Mesendoderm (in vitro differentiated cells): ENCODE measurements around the gene ETV3L.

ENCODE experiments used
- DNase-seq: peaks from one replicate; pipeline ENCODE4 v3.0.0; 2013
- H2AK5ac ChIP-seq: 2 replicates; pipeline ENCODE4 v1.6.1; 2013; ENCODE audit warnings: low read length, inconsistent platforms
- H2BK120ac ChIP-seq: 2 replicates; pipeline ENCODE4 v1.6.1; 2013; ENCODE audit warnings: low read depth, mild to moderate bottlenecking, low read length, moderate library complexity, mixed read lengths
- H2BK15ac ChIP-seq: replicated peaks from 2 replicates; pipeline ENCODE4 v1.6.1; 2013; ENCODE audit warnings: low read depth, mild to moderate bottlenecking, moderate library complexity
- H2BK5ac ChIP-seq: 2 replicates; pipeline ENCODE4 v1.6.1; 2013; ENCODE audit warnings: low read length, inconsistent platforms
- H3K18ac ChIP-seq: 2 replicates; pipeline ENCODE4 v1.6.1; 2013; ENCODE audit warnings: mild to moderate bottlenecking, low read length, mixed read lengths
- H3K23ac ChIP-seq: one replicate; pipeline ENCODE4 v1.6.1; 2013; ENCODE audit warnings: low read length
- H3K27ac ChIP-seq: 2 replicates; pipeline ENCODE4 v1.5.1; 2013; ENCODE audit warnings: low read depth, mild to moderate bottlenecking, inconsistent platforms, low read length, moderate library complexity
- H3K27me3 ChIP-seq: 2 replicates; pipeline ENCODE4 v1.6.1; 2013; ENCODE audit warnings: low read length, control low read depth, mild to moderate bottlenecking, inconsistent platforms; ENCODE audit not compliant: insufficient read depth, poor library complexity
- H3K36me3 ChIP-seq: 2 replicates; pipeline ENCODE4 v1.6.1; 2013; ENCODE audit warnings: low read length, inconsistent platforms; ENCODE audit not compliant: control insufficient read depth, insufficient read depth
- H3K4ac ChIP-seq: one replicate; pipeline ENCODE4 v1.6.1; 2013; ENCODE audit warnings: low read depth, mild to moderate bottlenecking, low read length, moderate library complexity
- H3K4me1 ChIP-seq: 2 replicates; pipeline ENCODE4 v1.6.1; 2013; ENCODE audit warnings: low read depth, low read length, inconsistent platforms; ENCODE audit not compliant: control insufficient read depth
- H3K4me2 ChIP-seq: 2 replicates; pipeline ENCODE4 v1.6.1; 2013; ENCODE audit warnings: low read length
- H3K4me3 ChIP-seq: 2 replicates; pipeline ENCODE4 v1.5.1; 2013; ENCODE audit warnings: mild to moderate bottlenecking, low read length
- H3K56ac ChIP-seq: one replicate; pipeline ENCODE4 v1.6.1; 2013; ENCODE audit warnings: low read length
- H3K79me1 ChIP-seq: 2 replicates; pipeline ENCODE4 v1.6.1; 2013; ENCODE audit warnings: low read length, inconsistent platforms
- H3K79me2 ChIP-seq: 2 replicates; pipeline ENCODE4 v1.6.1; 2013; ENCODE audit warnings: mild to moderate bottlenecking, low read length; ENCODE audit not compliant: control insufficient read depth, insufficient read depth
- H3K9ac ChIP-seq: 2 replicates; pipeline ENCODE4 v1.6.1; 2013; ENCODE audit warnings: low read length, inconsistent platforms
- H4K5ac ChIP-seq: one replicate; pipeline ENCODE4 v1.6.1; 2013; ENCODE audit warnings: low read length
- H4K8ac ChIP-seq: one replicate; pipeline ENCODE4 v1.6.1; 2013; ENCODE audit warnings: low read depth, mild to moderate bottlenecking, control low read depth, low read length, moderate library complexity
- WGBS: extraction: QIAGEN DNeasy Blood & Tissue Kit; methylation state at CpG from one replicate; pipeline ENCODE4 v1.1.7; 2013; ENCODE audit warnings: low lambda C conversion rate, missing lambda C conversion rate; ENCODE audit not compliant: insufficient coverage; ENCODE audit errors: extremely low coverage; 5-methylcytosine and 5-hydroxymethylcytosine counted together

The ETV3L gene

GRCh38 chr1:157124855-157125254 lies 25.2 kb upstream of the ETV3L start:
- H2BK5ac ChIP-seq = no peak overlapping the region
- no peak overlapping the region for H3K23ac ChIP-seq
- peaks cover 7% of the 10 kb centered on the region for H3K36me3 ChIP-seq
- H3K56ac ChIP-seq = no peak overlapping the region
- no peak overlapping the region for H2AK5ac ChIP-seq
- peaks cover 2% of the 10 kb centered on the region for H3K79me2 ChIP-seq
- H2BK120ac ChIP-seq = no peak overlapping the region
- peaks cover 7% of the 10 kb centered on the region for H3K79me1 ChIP-seq
- H3K4me3 ChIP-seq = no peak overlapping the region
- no peak overlapping the region for H3K4ac ChIP-seq
- no CpG with 5 or more reads among the region's 7 CpGs for WGBS
- H4K5ac ChIP-seq = no peak overlapping the region
- no peak overlapping the region for H3K4me2 ChIP-seq
- H3K27ac ChIP-seq = no peak overlapping the region
- no peaks in the 10 kb centered on the region for H3K27me3 ChIP-seq
- no peak overlapping the region for H4K8ac ChIP-seq
- DNase-seq = no peak
- H3K9ac ChIP-seq = no peak overlapping the region
- H3K18ac ChIP-seq = no peak overlapping the region
- no peak overlapping the region for H2BK15ac ChIP-seq
- H3K4me1 ChIP-seq = no peaks in the 10 kb centered on the region

GRCh38 chr1:157119448-157119847 lies 19.8 kb upstream of the ETV3L start:
- no peak overlapping the region for H3K18ac ChIP-seq
- no peak overlapping the region for H4K8ac ChIP-seq
- no peak overlapping the region for H3K27ac ChIP-seq
- H3K36me3 ChIP-seq = peaks cover 3% of the 10 kb centered on the region
- H3K56ac ChIP-seq = no peak overlapping the region
- H3K4me1 ChIP-seq = peaks cover 6% of the 10 kb centered on the region
- no peak overlapping the region for H3K4ac ChIP-seq
- no peak overlapping the region for H2BK120ac ChIP-seq
- H3K4me2 ChIP-seq = no peak overlapping the region
- no peak overlapping the region for H2BK5ac ChIP-seq
- H2BK15ac ChIP-seq = no peak overlapping the region
- no peak overlapping the region for H2AK5ac ChIP-seq
- DNase-seq = no peak
- H3K23ac ChIP-seq = no peak overlapping the region
- H3K9ac ChIP-seq = no peak overlapping the region
- H4K5ac ChIP-seq = no peak overlapping the region
- H3K79me1 ChIP-seq = peaks cover 7% of the 10 kb centered on the region
- no peaks in the 10 kb centered on the region for H3K79me2 ChIP-seq
- WGBS = no CpG with 5 or more reads among the region's 2 CpGs
- H3K4me3 ChIP-seq = no peak overlapping the region
- H3K27me3 ChIP-seq = no peaks in the 10 kb centered on the region

GRCh38 chr1:157119008-157119407 lies 19.4 kb upstream of the ETV3L start:
- Histone ChIP-seq H3K56ac (no peak overlapping the region), H4K5ac (no peak overlapping the region), H2BK120ac (no peak overlapping the region), H3K23ac (no peak overlapping the region), H2BK5ac (no peak overlapping the region), H3K18ac (no peak overlapping the region), H2BK15ac (no peak overlapping the region), H3K27ac (no peak overlapping the region), H3K4me1 (peaks cover 6% of the 10 kb centered on the region), H3K79me1 (peaks cover 7% of the 10 kb centered on the region), H3K9ac (no peak overlapping the region), H3K4me2 (no peak overlapping the region), H3K79me2 (no peaks in the 10 kb centered on the region), H4K8ac (no peak overlapping the region), H2AK5ac (no peak overlapping the region), H3K4me3 (no peak overlapping the region), H3K36me3 (peaks cover 3% of the 10 kb centered on the region), H3K27me3 (no peaks in the 10 kb centered on the region), H3K4ac (no peak overlapping the region)
- WGBS = no CpG with 5 or more reads among the region's 9 CpGs
- no peak for DNase-seq

DNA sequence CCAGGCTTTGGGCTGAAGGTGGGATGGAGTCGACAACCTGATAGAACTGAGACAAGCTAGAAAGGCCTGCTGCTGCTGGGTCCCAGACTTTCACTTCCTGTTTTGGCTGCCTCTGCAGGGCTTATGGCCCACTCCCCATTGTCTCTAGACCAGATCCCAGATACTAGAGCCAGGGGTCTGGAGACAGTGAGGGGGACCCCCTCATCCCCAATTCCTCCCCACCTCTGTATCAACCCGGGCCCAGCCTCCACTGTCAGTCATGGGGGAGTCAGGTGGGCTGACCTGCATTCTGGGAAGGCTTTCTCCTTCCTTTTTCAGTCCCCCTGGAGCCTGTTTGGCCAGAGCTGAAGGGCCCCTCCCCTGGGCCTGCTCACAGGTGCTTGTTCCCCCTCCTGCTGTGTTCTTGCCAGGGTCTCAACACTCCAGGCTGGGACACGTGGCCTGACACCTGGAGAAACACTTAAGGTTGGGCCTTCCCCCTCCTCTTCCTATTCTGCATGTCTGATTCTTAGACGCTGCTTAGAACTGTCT lies 18.0 kb upstream of the ETV3L start:
- Histone ChIP-seq H3K4ac (no peak overlapping the region), H2AK5ac (no peak overlapping the region), H3K4me3 (no peak overlapping the region), H3K79me1 (peaks cover 1% of the 10 kb centered on the region), H3K27me3 (no peaks in the 10 kb centered on the region), H3K79me2 (no peaks in the 10 kb centered on the region), H2BK120ac (no peak overlapping the region), H2BK5ac (no peak overlapping the region), H3K27ac (no peak overlapping the region), H3K18ac (no peak overlapping the region), H4K8ac (no peak overlapping the region), H3K9ac (no peak overlapping the region), H4K5ac (no peak overlapping the region), H3K36me3 (no peaks in the 10 kb centered on the region), H3K56ac (no peak overlapping the region), H3K23ac (no peak overlapping the region), H2BK15ac (no peak overlapping the region), H3K4me2 (no peak overlapping the region), H3K4me1 (peaks cover 6% of the 10 kb centered on the region)
- WGBS = no CpG with 5 or more reads among the region's 4 CpGs
- DNase-seq = no peak

GRCh38 chr1:157116737-157117103 lies 17.1 kb upstream of the ETV3L start:
- Histone ChIP-seq H3K27me3 (no peaks in the 10 kb centered on the region), H2BK5ac (no peak overlapping the region), H3K79me1 (no peaks in the 10 kb centered on the region), H2AK5ac (no peak overlapping the region), H3K56ac (no peak overlapping the region), H3K4me2 (no peak overlapping the region), H3K23ac (no peak overlapping the region), H2BK15ac (no peak overlapping the region), H3K79me2 (no peaks in the 10 kb centered on the region), H3K36me3 (no peaks in the 10 kb centered on the region), H3K4me1 (peaks cover 11% of the 10 kb centered on the region), H3K18ac (no peak overlapping the region), H3K27ac (no peak overlapping the region), H3K4ac (no peak overlapping the region), H3K9ac (no peak overlapping the region), H2BK120ac (no peak overlapping the region), H4K8ac (no peak overlapping the region), H3K4me3 (no peak overlapping the region), H4K5ac (no peak overlapping the region)
- DNase-seq = no peak
